Loucy (cell line): ENCODE results near the gene KLK4.

Experiments
- EZH2phosphoT487 ChIP-seq: fragments of 200-600 bp; IDR thresholded peaks from 2 replicates; pipeline ENCODE4 v1.6.1; 2018; ENCODE audit warnings: antibody characterized with exemption, mild to moderate bottlenecking, moderate library complexity, borderline replicate concordance
- TF ChIP-seq, protein P1 (sequence below): fragments of 200-600 bp; sonication (generic); conservative IDR thresholded peaks from 2 replicates; pipeline ENCODE4 v1.5.1; 2014; ENCODE audit warnings: mild to moderate bottlenecking, antibody characterized with exemption, low read length

DNA sequence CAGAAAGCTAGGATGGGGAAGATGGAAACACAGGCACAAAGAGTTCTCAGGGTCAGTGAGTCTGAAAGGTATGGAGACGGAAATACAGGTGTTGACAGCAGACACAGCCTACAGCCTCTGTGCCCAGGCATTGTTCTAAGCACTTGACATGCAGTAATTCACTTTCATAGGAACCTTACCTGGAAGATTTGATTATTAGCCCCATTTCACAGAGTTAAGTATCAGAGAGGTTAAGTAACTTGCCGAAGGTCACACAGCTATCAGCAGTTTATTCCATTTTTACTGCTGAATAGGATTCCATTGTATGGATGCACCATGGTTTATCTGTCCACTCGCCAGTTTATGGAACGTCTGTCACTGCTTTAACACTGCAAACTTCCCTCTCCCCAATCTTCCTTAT lies 13.2 kb downstream of the KLK4 start:
- TF ChIP-seq, protein P1, sequence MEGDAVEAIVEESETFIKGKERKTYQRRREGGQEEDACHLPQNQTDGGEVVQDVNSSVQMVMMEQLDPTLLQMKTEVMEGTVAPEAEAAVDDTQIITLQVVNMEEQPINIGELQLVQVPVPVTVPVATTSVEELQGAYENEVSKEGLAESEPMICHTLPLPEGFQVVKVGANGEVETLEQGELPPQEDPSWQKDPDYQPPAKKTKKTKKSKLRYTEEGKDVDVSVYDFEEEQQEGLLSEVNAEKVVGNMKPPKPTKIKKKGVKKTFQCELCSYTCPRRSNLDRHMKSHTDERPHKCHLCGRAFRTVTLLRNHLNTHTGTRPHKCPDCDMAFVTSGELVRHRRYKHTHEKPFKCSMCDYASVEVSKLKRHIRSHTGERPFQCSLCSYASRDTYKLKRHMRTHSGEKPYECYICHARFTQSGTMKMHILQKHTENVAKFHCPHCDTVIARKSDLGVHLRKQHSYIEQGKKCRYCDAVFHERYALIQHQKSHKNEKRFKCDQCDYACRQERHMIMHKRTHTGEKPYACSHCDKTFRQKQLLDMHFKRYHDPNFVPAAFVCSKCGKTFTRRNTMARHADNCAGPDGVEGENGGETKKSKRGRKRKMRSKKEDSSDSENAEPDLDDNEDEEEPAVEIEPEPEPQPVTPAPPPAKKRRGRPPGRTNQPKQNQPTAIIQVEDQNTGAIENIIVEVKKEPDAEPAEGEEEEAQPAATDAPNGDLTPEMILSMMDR: no peak
- TF ChIP-seq EZH2phosphoT487: no peak
